GF-D8 (cell line): ENCODE data around the gene LRMDA.

Source experiments
- DNase-seq: peaks from one replicate; lab custom pipeline; 2025; lab: John Stamatoyannopoulos, UW

Gene LRMDA

GRCh38 chr10:76398043-76398710, 966.8 kb downstream of the LRMDA start:
- DNase-seq, result no peak

DNA sequence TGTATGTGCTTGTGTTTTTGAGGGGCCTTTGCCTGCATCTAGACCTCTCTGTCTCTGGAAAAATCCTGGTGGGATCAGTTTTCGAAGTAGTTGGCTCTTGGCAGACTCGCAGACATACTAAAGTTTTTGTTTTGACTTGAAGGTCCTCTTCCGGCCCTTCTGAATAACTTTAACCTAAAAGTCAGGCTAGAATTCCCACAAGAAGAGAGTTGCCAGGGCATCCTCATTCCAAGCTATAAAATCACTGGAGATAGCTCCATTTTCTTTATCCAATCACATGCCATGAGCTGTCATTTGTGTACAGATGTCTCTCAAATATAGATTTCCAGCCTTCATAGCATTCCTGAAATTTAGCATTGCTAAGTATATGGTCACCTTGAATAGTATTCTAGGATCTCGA, 967.8 kb downstream of the LRMDA start:
- DNase-seq, result no peak

- no peak for DNase-seq
These were observed 969.6 kb downstream of the LRMDA start for GRCh38 chr10:76401006-76401405.

GRCh38 chr10:76403912-76404311, 972.5 kb downstream of the LRMDA start:
- no peak for DNase-seq

- DNase-seq, result no peak
These were observed 973.1 kb downstream of the LRMDA start for GRCh38 chr10:76404531-76404930.

GRCh38 chr10:76405922-76406321, 974.5 kb downstream of the LRMDA start:
- DNase-seq, result no peak

DNA sequence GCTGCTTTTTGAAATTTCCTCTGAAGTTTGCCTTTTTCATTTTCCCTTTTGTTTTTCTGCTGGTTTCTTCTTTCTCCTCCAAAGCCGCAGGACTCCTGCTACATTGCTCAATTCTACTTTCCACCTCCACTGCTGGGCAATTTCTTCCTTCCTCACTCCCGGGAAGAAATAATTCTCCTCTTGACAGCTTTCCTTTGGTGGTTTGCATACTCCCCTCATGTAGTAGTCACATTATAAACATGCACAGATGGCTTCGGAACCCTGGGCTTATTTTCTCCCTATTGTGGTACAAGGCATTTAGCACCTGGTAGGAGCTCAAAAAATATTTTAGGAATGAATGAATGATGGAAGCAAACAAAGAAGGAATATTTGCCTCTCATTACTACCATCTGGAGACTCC, 977.2 kb downstream of the LRMDA start:
- no peak for DNase-seq

GRCh38 chr10:76411729-76412435, 980.5 kb downstream of the LRMDA start:
- no peak for DNase-seq

GRCh38 chr10:76415554-76415953, 984.1 kb downstream of the LRMDA start:
- no peak for DNase-seq

DNA sequence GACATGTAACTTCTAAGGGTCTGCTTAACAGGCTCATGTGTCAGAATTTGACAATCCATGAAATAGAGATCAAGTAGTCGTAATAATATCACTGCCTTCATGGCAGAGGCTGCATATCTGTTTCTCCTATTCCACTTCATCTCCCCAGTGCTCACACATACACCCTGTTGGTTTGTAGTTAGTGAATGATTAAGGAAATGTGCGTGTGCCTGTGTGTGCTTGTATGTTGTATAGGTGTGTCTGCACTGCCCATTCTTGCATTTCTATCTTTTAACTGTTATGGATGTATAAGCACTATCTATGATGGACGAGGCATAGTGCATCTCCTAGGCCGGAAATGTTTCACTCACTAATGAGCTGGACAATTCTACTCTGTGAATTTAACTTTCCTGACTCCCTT, 985.2 kb downstream of the LRMDA start:
- no peak for DNase-seq

DNA sequence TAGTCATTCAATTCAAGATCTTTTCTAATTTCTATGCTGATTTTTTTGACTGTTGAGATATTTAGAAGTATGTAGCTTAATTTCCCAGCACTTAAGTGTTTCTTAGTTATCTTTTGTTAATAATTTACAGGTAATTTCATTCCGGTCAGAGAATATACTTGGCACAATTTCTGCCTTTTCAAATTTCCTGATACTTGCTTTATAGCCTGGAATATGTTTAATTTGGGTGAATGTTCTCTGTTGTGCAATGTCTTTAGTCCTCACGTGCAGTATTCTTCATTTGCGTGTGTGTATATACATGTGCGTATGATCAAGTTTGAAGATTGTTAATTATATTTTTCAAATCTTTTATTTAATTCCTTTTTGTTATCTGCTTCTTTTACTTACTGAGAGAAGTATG, 989.3 kb downstream of the LRMDA start:
- no peak for DNase-seq

GRCh38 chr10:76422769-76423168, 991.3 kb downstream of the LRMDA start:
- DNase-seq, result no peak

GRCh38 chr10:76428551-76429367, 997.3 kb downstream of the LRMDA start:
- DNase-seq, result no peak

GRCh38 chr10:76429368-76430060, 998.1 kb downstream of the LRMDA start:
- no peak for DNase-seq

DNA sequence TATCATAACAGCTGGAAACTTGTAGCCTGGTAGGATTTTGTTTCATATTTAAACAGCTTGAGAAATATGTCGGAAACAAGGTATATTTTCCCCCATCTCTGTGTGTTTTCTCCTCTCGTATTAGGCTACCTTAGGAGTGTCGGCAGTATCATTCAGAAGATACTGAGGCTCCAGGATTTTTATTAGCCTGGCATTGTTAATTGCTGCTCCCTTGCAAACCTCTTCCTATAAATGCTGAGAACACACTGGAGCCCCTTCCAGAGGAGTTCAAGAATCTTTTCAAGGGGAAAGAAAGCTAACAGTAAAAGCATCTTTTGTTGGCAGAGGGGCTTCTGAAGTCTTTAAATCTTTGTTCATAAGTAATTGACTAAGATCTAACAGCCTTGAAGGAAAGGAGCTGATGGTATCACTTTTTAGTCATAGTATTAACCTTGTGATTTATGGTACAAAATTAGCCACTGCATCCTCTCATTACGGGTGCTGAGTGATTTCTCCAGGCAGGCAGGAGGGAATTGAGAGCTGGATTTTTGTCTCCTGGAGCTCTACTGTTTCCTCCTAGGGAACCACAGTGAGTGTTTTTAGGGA, 998.7 kb downstream of the LRMDA start:
- no peak for DNase-seq

GRCh38 chr10:76432016-76433012, 1000.9 kb downstream of the LRMDA start:
- DNase-seq, result no peak

DNA sequence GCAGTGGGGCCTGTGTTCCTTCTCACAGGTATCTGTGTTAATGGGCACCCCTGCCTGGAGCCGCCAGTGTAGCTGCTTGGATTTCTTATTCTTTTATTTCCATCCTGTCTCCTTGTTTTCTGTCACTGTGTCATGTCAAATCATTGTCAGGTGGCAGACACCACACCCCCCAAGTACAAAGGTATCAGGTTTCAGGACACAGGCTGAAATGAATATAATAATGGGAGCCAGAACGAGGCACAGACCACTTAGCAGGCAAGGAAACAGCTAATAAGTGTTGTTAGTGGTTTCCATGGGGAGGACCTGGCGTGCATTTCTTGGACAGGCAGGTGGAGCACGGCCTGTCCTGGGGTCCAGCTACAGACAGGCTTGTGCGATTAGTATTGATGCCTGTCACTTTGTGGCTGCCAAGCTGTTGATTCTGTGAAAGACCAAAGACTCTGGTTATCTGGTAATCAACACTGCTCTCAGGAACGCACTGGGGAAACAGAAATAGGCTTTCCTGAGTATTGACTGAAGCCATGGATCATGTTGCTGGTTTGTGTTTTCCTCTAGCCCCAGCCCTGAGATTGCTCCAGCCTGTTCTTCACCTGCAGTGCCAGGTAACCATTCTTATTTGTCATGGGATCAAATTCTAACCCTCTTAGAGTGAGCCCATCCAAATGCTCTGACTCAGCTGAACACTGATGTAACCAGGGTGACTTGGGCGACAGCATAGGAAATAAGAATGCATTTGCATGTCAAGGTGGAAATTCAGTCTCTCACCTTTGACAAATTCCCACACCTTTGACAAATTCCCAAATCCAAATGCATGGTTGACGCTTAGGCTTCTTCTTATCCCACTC, 1002.0 kb downstream of the LRMDA start:
- no peak for DNase-seq

DNA sequence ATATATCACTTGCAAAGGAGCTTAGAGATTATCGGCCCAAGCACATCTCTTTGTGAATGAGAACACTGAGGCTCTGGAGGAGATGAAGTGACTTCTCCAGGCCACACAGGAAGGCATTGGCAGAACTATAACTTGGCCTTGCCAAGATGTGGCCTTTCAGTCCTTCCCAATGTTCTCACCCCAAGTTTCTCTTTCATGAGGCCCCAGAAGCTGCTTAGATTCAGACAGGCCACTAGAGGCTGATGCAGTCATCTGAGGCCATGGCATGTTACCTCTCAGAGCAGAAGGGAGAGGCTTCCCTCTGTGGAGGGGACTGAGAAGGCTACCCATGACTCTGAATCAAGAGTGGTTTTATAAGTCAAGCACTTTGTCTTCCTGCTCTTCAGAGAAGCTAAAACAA, 1003.7 kb downstream of the LRMDA start:
- no peak for DNase-seq

GRCh38 chr10:76436401-76436811, 1005.0 kb downstream of the LRMDA start:
- no peak for DNase-seq

GRCh38 chr10:76436981-76437380, 1005.6 kb downstream of the LRMDA start:
- DNase-seq, result no peak
